ENCODE data around the gene PDRG1. TPM values are rescaled to one million over a fixed set of nuclear protein-coding genes. Genes with fewer than 3 reads are reported as not detected.

Gene PDRG1
- total RNA-seq, 4 donors from 2014 or later = 5.1 to 6.6 (median 6.2) TPM

DNA sequence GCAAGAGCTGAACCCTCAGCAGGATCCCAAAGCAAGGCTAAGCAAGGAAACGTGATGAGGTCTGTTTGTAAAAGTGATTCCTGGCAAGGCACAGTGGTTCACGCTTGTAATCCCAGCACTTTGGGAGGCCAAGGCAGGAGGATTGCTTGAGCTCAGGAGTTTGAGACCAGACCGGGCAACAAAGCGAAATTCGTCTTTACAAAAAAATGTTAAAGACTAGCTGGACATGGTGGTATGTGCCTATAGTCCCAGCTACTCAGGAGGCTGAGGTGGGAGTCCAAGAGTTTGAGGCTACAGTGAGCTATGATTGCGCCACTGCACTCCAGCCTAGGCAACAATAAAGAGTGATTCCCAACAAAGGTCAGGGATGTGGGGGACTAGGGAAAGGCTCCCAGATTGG is 12.0 kb upstream of the PDRG1 start:
- no peak for DNase-seq
- Histone ChIP-seq H3K4me1 (peaks cover 0 to 4% (median 0%) of the 10 kb centered on the region in 4 donors), H3K9me3 (no peaks in the 10 kb centered on the region), H3K36me3 (no peaks in the 10 kb centered on the region), H3K27me3 (peaks cover 0 to 5% of the 10 kb centered on the region in 2 donors), H3K4me3 (no peak overlapping the region), H3K27ac (no peak overlapping the region)
- TF ChIP-seq POLR2A (IDR thresholded peaks at IDR 0.05) = no peak
- TF ChIP-seq, protein P1, sequence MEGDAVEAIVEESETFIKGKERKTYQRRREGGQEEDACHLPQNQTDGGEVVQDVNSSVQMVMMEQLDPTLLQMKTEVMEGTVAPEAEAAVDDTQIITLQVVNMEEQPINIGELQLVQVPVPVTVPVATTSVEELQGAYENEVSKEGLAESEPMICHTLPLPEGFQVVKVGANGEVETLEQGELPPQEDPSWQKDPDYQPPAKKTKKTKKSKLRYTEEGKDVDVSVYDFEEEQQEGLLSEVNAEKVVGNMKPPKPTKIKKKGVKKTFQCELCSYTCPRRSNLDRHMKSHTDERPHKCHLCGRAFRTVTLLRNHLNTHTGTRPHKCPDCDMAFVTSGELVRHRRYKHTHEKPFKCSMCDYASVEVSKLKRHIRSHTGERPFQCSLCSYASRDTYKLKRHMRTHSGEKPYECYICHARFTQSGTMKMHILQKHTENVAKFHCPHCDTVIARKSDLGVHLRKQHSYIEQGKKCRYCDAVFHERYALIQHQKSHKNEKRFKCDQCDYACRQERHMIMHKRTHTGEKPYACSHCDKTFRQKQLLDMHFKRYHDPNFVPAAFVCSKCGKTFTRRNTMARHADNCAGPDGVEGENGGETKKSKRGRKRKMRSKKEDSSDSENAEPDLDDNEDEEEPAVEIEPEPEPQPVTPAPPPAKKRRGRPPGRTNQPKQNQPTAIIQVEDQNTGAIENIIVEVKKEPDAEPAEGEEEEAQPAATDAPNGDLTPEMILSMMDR (IDR thresholded peaks at IDR 0.05) = no peak

DNA sequence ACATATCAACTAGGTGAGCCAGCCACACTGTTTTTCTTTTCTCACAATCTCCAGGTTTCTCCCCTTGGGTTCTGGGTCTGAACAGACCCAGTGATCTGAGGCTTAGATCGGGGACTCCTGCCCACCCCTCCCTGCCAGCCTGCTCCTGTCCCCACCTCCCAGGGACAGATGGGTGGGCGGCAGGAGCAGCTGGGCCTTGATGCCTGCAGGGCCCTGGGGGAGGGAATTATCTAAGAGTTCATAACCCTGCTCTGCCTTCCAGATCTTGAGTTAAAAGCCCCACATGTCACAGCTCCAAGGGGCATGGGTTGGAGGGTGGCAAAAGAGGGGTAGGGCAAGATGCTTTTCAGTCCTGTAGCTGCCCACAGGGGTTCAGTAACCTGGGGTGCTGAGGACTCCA is 10.9 kb upstream of the PDRG1 start:
- Histone ChIP-seq H3K9me3 (no peaks in the 10 kb centered on the region), H3K36me3 (no peaks in the 10 kb centered on the region), H3K4me3 (no peak overlapping the region), H3K27ac (no peak overlapping the region), H3K27me3 (peaks cover 0 to 5% of the 10 kb centered on the region in 2 donors), H3K4me1 (peaks cover 0 to 1% (median 0%) of the 10 kb centered on the region in 4 donors)
- no peak for DNase-seq
- TF ChIP-seq, protein P1 (IDR thresholded peaks at IDR 0.05) = no peak
- TF ChIP-seq POLR2A (IDR thresholded peaks at IDR 0.05) = no peak

DNA sequence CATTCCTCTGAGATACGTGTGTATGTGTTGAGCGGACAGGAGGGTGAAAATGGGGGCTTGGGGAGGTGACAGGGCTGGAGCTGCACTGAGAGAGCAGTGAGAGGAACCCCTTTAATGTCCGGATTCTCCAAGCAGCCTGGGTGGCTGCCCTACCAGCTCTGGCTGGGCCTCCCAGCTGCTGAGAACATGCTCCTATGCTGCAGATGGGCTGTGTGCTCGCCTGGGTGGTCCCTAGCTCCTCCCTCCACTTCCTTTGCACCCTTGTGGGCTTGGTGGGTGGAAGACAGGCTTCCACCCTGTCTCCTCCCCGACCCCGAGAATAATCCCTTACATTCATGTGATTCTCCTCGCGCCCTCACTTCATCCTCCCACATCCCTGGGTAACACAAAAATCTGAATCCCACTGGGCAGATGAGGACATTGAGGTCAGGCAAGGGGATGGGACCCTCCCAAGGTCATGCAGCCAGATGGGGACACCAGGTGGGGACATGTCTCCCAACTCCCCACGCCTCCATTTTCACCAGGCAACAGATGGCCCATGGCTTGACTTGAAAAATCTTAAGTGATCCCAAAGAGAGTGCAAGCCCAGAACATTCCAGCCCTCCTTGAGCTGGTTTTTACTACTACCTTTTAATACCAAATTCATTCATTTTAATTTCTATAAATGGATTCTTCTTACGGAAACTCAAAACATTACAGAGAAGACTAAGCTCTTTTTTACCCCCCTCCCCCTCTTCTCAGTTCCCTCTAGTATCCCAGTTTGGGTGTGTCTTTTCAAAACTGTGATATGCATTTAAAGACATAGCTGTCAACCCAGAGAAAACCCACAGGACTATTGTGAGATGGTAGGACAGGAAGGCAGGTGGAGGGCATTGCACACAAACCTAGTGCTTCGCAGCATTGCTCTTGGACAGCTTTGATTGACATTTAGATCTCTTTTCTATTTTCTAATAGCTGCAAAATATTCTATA is 5.0 kb upstream of the PDRG1 start:
- H3K4me3 ChIP-seq = no peak overlapping the region
- H3K4me1 ChIP-seq = no peaks in the 10 kb centered on the region
- H3K27me3 ChIP-seq = no peaks in the 10 kb centered on the region
- TF ChIP-seq POLR2A (IDR thresholded peaks at IDR 0.05) = no peak
- TF ChIP-seq, protein P1 (IDR thresholded peaks at IDR 0.05) = no peak
- no peaks in the 10 kb centered on the region for H3K36me3 ChIP-seq
- no peak for DNase-seq
- H3K9me3 ChIP-seq = no peaks in the 10 kb centered on the region
- H3K27ac ChIP-seq = no peak overlapping the region

DNA sequence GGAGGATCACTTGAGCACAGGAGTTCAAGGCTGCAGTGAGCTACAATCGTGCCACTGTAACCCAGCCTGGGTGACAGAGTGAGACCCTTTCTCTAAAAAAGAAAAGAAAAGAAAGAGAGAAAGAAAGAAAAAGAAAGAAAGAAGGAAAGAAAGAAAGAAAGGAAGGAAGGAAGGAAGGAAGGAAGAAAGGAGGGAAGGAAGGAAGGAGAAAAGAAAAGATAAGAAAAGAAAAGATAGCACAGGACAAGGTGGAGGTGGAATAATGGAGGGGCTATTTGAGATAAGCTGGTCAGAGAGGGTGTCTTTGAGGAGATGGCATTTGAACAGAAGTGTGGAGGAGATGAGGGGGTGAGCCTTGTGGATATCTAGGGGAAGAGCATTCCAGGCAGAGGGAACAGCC is 2.7 kb upstream of the PDRG1 start:
- no peak for TF ChIP-seq POLR2A (IDR thresholded peaks at IDR 0.05)
- TF ChIP-seq, protein P1 (IDR thresholded peaks at IDR 0.05) = no peak
- Histone ChIP-seq H3K4me1 (peaks cover 0 to 14% (median 0%) of the 10 kb centered on the region in 4 donors), H3K9me3 (no peaks in the 10 kb centered on the region), H3K27me3 (no peaks in the 10 kb centered on the region), H3K27ac (no peak overlapping the region), H3K36me3 (peaks cover 0 to 5% (median 0%) of the 10 kb centered on the region in 3 donors), H3K4me3 (no peak overlapping the region)
- no peak for DNase-seq

DNA sequence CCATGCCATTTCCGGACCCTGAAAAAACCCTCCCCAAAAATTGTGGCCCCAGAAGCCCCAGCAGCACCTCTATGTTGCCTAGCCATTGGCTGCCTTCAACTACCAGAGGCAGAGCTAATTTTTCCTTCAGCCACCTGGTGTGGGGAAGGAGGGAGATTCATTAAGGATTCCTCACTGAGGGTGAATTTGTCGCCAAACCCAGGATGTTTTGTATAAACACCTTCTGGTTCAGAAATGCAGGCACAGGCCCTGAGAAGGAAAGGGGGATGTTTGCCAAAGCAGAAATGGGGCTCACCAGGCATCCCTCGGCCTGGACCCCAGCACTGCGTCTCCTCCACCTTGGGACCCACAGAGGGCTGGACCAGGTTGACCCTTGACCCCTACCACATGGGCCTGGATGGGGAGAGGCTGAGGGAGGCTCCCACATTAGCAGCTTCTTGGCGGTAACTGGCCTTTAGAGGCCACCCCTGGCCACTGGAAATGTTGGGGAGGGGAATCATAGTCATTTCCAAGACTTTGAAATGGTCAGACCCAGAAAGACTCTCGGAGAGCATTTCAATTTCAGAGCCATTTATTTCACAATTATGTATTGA is 1.8 kb upstream of the PDRG1 start:
- H3K36me3 ChIP-seq = peaks cover 0 to 12% (median 0%) of the 10 kb centered on the region in 3 donors
- DNase-seq = no peak
- peaks cover 0 to 14% (median 0%) of the 10 kb centered on the region in 4 donors for H3K4me1 ChIP-seq
- H3K27ac ChIP-seq = no peak overlapping the region
- H3K27me3 ChIP-seq = no peaks in the 10 kb centered on the region
- no peak for TF ChIP-seq POLR2A (IDR thresholded peaks at IDR 0.05)
- TF ChIP-seq, protein P1 (IDR thresholded peaks at IDR 0.05) = no peak
- no peak overlapping the region for H3K4me3 ChIP-seq
- H3K9me3 ChIP-seq = no peaks in the 10 kb centered on the region
